ENCODE data around the gene ALDH16A1. TPM values are rescaled to one million over a fixed set of nuclear protein-coding genes. Genes with fewer than 3 reads are reported as not detected.

The ALDH16A1 gene
- total and polyA plus RNA-seq, 10 of the 15 experiments (the other 5 are each of a cell fraction or from before 2014, with no cell fraction given), result 1.7 to 49.3 (median 18.1) TPM

GRCh38 chr19:49470615-49470978, 17.6 kb downstream of the ALDH16A1 start (continued):
- TF ChIP-seq SPI1 (IDR thresholded peaks at IDR 0.05; ENCODE audit: borderline replicate concordance, insufficient read depth, low read depth, low read length), result no peak

DNA sequence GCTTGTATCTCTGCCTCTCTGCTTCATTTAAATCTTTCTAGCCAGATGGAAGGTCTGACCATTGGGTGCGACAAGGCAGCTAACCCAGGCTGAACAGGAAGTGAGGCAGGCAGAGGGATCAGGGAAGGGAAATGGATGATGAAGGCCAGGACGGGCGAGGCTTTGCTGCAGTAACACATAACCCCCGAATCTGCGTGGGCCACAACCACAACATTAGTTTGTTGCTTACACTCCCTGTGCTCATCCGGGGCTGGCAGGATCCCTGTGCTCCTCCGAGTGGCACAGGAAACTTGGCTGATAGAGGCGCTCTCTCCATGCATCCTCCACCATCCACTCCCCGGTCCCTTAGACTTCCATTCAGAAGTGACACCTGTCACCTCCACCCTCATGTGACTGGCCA, 19.9 kb downstream of the ALDH16A1 start:
- ATAC-seq, result no peak
- 0 out of 4 replicates have a peak, but pooled peaks cover 0 to 2% of the 10 kb centered on the region in 2 experiments for H3K36me3 ChIP-seq (ENCODE audit: control insufficient read depth in 2 of 2, insufficient read depth in 2 of 2, low read length in 1 of 2)
- no peak for DNase-seq (ENCODE audit: low read depth, low spot score)
- H3K4me2 ChIP-seq (ENCODE audit: control insufficient read depth, insufficient read depth), result no peak overlapping the region
- intact Hi-C loops (cut with micrococcal nuclease; ENCODE audit: unreplicated experiment), result loop anchor here (2.0 to 5.0 kb wide), 2 partner anchors 74 to 141 kb away; no protein-coding TSS in a partner anchor
- no peaks in the 10 kb centered on the region for H3K79me2 ChIP-seq (ENCODE audit: control insufficient read depth, insufficient read depth, low read length)
- H4K20me1 ChIP-seq (ENCODE audit: control insufficient read depth, insufficient read depth), result no peaks in the 10 kb centered on the region
- ChIA-PET RAD21 (ENCODE audit: unreplicated experiment) (interaction anchor here (0.9 to 6.0 kb wide), 6 partner anchors 15 to 247 kb away, joined by 3 to 90 read pairs (median 4); partner anchors contain the start of genes ALDH16A1, PIH1D1 and RPL13A), CTCF (interaction anchor here (0.6 to 5.9 kb wide), 27 partner anchors 9 to 247 kb away, joined by 3 to 68 read pairs (median 5); partner anchors contain the start of genes ALDH16A1, CD37, PIH1D1 and RPS11), SMC1A (ENCODE audit: uncharacterized antibody, unreplicated experiment) (interaction anchor here (0.7 to 2.2 kb wide), 8 partner anchors 18 to 168 kb away, joined by 3 to 12 read pairs (median 4); partner anchors contain the start of genes PIH1D1 and RPS11), POLR2A (interaction anchor here (1.6 to 6.2 kb wide), 2 partner anchors 20 to 139 kb away, joined by 3 to 81 read pairs; partner anchors contain the start of genes ALDH16A1 and PIH1D1)
- no peaks in the 10 kb centered on the region for H3K9me3 ChIP-seq (replicated peaks; ENCODE audit: control insufficient read depth, insufficient read depth, low read length)
- H3K4me3 ChIP-seq, result no peak overlapping the region
- no peak overlapping the region for H3K27ac ChIP-seq (ENCODE audit: control insufficient read depth, insufficient read depth)
- no TSS peak for BruUV-seq (replicated peaks)
- no peak overlapping the region for H2AFZ ChIP-seq (ENCODE audit: control insufficient read depth, low read depth, low read length)
- peaks cover 42% of the 10 kb centered on the region for H3K4me1 ChIP-seq (ENCODE audit: control insufficient read depth, insufficient read depth, low read length)
- FAIRE-seq, result no peak
- no peak overlapping the region for H3K9ac ChIP-seq (ENCODE audit: control insufficient read depth, insufficient read depth, low read length)
- 70% methylated on average over 9 of the region's 9 CpGs for WGBS (ENCODE audit: insufficient coverage, insufficient replicate concordance, low lambda C conversion rate, missing lambda C conversion rate)
- in situ Hi-C loops (cut with MboI), result no loop called here
- TF ChIP-seq, protein P1, sequence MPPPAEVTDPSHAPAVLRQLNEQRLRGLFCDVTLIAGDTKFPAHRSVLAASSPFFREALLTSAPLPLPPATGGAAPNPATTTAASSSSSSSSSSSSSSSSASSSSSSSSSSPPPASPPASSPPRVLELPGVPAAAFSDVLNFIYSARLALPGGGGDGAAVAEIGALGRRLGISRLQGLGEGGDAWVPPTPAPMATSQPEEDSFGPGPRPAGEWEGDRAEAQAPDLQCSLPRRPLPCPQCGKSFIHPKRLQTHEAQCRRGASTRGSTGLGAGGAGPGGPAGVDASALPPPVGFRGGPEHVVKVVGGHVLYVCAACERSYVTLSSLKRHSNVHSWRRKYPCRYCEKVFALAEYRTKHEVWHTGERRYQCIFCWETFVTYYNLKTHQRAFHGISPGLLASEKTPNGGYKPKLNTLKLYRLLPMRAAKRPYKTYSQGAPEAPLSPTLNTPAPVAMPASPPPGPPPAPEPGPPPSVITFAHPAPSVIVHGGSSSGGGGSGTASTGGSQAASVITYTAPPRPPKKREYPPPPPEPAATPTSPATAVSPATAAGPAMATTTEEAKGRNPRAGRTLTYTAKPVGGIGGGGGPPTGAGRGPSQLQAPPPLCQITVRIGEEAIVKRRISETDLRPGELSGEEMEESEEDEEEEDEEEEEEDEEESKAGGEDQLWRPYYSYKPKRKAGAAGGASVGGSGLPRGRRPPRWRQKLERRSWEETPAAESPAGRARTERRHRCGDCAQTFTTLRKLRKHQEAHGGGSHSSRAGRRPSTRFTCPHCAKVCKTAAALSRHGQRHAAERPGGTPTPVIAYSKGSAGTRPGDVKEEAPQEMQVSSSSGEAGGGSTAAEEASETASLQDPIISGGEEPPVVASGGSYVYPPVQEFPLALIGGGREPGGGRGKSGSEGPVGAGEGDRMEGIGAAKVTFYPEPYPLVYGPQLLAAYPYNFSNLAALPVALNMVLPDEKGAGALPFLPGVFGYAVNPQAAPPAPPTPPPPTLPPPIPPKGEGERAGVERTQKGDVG (CRISPR knock-in tag; IDR thresholded peaks at IDR 0.05), result no peak
- no peaks in the 10 kb centered on the region for H3K27me3 ChIP-seq (replicated peaks in 1 of 2; ENCODE audit: control insufficient read depth in 2 of 2, insufficient read depth in 2 of 2, low read length in 1 of 2)

All from GM12878 (cell line).